G401.6 (cell line): ENCODE results near the gene GGT1.
"Not testable (repeated sequence)": the region's sequence is repeated elsewhere in the genome, so short reads cannot be mapped to it uniquely, and the experiment has no call there.

Source experiments
- FAIRE-seq: peaks from 2 replicates; lab custom pipeline; 2012; peaks lifted over from hg19 to GRCh38; lab: Jason Lieb, UNC

Gene GGT1

DNA sequence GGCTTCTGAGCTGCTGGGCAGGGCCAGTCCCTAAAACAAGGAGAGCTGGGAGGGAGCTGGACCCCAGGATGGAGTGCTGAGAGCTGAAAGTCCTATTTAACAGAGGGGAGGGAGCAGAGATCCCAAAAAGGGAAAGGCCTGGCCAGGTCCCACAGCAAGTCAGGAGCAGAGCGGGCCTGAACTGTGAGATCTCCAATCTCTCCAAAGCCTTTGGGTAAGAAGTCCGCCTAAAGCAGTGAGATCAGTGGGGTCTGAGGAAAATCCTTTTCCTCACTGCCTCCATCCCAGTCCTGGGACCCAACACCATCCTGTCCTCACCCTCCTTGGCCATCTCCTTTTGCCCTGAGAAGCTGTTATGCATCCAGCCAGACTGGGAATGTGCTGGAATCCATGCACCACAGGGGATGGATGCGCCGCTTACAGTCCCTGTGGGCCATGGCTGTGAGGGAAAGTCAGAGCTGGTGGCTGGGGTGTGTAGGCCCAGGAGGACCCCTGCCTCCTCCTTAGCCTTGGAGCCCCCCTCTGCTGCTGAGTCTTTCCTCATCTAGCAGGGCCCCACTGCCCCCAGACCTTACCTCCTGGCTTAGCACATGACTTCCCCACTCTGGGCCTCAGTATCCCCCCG lies 18.7 kb upstream of the GGT1 start:
- no peak for FAIRE-seq

DNA sequence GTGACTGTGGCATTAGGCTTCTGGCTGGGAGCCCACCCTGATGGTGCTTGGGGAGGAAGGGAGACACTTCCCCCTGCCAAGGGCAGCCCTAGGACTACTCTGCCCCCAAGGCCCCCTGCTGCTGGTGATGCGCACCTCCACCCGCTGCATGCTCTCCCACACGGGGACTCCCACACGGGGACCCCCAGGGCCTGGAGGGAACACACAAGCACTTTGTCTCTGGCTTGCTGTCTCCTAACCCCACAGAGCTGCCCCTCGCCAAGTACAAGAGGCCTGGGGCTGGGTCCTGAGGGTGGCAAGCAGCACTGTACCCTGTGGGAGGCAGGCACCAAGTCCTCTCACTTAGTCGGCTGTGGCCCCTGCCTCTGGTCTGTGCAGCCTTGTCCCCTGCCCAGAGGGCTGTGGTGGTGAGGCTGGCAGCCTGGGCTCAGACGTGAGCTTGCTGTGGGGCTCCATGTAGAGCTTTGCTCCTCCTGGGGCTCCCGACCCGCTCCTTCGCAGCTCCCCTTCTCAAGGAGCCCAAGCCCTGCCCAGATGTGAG lies 18.1 kb upstream of the GGT1 start:
- no peak for FAIRE-seq

DNA sequence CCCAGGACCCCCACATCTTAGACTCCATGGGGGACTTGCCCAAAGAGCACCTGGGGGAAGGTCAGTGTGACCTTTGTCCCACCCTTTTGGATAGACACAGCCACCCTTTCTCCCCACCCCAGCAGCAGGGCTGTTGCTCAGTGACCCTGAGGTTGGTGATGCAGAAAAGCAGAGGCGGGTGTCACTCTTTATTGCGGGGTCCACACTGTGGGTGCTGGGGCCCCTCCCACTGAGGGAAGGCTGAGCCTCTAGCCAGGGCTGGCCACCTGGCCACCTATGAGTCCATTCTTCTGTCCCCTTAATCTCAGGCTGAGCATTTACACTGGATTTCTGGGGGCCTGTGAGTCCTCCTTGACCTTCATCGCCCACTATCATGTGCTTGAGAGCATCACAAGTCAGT lies 17.5 kb upstream of the GGT1 start:
- FAIRE-seq, result no peak

DNA sequence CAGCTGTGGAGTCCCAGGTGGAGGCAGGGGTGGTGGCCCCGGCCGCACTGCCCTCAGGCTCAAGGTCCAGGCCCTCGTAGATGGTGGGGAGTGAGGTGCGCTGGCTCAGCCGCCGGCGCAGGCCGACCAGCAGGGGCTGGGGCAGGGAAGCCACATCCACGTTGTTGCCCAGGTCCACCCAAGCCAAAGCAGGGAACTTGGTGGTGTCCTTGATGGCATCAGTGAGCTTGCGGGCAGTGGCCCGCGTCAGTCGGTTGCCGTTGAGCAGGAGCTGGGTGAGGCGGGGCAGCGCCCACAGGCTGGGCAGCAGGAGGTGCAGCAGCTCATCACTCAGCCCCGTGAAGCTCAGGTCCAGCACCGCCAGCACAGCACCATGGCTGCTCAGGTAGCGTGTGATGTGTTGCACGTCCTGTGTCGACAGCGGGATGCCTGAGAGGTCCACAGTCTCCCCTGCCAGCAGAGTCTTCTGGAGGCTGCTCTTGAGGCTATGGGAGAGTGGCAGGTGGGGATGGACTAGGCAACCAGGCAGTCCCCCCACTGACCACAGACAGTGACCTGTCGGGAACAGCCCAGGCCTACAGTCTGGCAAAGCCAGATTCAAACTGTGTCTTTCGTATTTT lies 17.0 kb upstream of the GGT1 start:
- no peak for FAIRE-seq

DNA sequence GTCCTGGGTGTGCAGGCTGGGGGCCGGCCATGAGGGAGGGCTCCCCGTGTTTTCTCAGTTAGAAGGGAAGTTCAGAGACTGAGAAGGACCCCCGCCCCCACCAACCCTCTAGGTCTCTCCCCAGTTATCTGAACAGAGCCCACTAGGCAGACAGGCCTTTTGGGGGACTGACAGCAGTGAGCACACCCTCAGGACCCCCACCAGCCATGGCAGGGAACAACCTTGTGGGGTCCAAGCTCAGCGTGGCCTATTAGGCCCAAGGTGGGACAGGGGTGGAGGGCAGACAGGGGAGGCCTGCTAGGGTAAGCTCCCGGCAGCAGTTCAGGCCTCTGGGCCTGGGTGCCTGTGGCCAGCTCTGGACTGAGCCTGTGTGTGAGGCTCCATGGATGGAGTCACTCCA lies 15.7 kb upstream of the GGT1 start:
- FAIRE-seq, result no peak

DNA sequence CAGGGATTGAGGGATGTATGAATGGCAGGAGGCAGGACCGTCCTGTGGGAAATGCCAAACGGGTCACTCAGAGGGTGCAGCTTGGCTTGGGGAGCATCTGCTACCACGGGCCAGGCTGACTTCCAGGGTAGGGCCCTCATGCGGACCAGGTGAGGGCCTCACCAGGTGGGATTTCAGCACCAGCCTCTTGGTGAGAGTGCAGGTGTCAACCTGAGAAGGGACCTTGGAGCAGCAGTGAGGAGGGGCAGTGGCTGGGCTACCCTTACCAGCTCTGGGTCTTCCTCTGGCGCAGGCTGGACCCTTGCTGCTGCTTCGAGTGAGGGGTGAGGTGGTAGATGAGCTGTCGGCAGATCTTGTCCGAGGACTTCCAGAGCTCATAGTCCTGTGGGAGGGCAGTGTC lies 15.0 kb upstream of the GGT1 start:
- no peak for FAIRE-seq

DNA sequence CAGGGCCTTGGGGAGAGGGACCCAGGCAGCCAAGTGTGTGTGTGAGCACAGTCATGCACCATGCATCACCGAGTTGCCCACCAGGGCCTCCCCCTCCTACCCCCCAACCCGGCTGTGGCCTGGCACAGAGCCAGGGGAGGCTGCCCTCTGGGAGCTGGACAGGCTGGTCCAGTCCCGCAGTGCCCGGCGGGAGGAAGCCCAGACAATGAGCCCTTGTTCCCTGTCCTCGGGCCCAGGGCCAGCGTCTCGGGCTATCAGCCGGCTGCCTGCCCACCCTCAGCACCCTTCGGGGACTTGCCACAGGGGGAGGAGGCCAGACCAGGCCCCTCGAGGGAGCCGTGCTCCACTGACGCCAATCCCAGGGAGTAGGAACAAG lies 14.6 kb upstream of the GGT1 start:
- FAIRE-seq, result no peak

DNA sequence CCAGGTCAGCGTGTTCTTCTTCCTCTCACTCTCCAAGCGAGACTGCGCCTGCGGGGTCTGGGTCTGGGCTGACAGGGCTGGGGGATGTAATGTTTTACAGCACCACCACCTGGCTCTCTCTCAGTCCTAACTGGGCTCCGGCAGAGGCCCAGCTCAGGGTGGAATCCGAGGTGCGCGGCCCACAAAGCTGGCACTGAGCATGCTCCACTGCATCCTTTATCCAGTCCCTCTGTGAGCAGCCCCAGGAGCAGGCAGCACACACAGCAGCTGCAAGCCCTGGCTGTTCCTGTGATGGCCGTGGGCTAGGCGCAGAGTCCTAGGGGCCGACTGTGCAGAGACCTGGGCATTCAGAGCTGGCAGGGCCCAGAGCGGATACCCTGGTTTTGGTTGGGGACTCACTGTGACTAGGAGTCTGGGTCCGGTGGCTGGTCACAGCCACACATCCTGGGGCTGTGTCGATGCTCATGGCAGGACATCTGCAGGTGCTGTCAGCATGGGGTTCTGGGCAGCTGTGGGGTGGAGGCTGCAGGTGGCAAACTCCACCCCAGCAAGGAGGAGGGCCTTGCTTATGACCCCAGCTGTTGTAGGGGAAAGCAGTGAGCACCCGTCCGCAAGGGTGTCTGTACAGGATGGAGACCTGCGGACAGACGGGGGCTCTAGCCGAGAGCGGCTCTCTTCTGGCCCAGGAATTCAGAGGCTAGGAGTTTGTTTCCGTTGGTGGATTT lies 14.1 kb upstream of the GGT1 start:
- no peak for FAIRE-seq

DNA sequence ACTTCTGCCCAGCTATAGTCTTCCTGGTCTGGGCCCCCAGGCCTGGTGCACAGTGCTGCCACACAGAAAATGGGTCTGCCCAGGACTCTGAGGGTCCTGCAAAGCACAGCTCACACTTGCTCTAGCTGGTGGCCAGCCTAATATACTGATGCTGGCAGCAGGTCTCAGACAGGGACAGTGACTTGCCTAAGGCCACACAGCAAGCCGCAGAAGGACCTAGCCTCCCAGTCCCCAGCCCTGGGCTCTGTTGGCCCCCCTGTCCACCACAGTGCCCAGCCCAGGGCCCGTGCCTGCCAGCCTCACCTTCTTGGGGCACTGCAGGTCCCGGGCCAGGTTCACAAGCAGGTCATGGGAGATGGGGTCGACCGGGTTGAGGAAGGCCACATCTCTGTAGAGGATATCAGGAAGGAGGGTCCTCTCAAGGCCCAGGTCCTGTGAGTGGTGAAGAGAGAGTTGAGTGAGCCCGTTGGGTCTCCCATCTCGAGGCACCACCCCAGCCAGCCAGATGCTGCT lies 13.4 kb upstream of the GGT1 start:
- FAIRE-seq, result no peak

DNA sequence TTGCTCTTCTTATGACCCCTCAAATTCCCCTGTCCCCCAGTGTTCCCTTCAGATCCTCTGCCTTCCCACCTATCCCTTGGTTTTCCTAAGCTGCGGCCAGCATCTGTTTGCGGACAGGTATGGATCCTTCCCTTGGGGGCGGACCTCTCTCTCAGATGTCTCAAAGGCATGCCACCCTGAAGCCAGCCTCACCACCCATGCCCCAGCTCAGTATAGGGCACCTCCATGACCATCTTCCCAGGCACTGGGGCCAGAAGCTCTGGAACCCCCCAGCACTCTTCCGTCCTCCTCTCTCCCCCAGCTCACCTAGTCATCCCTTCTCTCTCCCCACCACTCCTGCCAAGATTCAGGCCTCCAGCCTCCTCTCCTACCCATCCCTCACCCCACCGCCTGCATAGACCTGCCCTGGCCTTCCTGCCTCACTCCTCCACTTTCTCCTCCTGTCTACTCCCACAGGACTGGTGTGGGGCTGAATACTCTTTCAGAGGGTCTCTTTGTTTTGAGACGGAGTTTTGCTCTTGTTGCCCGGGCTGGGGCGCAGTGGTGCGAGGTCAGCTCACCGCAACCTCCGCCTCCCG lies 12.3 kb upstream of the GGT1 start:
- FAIRE-seq, result no peak

DNA sequence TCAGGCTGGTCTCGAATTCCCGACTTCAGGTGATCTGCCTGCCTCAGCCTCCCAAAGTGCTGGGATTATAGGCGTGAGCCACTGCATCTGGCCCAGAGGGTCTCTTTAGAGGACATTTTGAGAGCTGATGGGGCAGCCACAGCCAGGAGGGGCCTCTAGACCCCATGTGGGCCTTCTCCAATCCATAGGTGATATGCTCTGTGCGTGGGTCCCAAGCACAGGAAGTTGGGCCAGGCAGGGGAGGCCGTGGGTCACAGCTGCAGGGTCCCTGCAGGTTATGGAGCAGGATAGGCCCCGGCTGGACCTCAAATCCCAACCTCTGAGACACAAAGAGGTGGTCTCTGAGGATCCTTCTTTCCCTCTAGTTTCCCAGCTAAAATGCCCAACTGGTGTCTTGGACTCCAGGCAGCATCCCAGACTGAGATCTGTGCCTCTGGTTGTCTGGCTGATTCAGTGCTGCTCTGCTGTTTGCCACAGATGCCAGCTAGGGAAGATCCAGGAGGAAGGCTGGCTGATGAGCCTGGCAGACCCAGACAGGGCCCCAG lies 11.6 kb upstream of the GGT1 start:
- FAIRE-seq, result no peak

DNA sequence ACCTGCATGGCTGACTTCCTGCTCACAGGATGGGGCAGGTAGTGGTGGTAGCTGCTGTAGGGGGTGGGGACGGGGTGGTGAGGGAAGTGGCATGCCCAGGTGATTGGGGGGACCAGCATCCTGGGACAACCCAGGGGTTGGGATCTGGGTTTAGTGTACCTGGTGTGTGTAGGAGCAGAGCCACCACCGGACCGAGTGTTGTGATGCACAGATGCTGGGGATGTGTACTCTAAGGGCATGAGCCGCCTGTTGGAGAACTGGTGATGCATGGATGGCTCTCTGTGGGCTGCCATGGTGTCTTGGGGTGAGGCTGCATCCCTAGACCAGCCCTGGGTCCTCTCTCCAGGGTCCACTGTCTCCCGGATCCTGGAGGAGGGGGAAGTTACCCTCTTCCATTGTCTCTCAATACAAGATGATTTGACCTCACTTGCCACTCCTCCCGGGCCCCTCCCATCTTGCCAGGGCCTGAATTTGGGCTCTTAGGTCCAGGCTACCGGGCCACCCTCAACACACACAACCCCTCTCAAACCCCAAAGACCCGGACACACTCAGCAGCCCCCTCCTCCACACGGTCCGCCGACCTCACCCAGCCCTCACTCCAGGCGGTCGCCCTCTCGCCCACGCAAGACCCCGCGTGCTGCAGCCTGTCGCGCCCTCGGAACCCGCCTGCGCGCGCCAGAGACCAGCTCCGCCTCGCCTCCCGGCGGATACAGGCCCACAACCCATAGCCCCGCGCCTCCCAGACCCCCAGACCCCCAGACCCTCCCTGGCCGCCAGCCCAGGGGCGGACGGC lies 10.7 kb upstream of the GGT1 start:
- FAIRE-seq, result no peak

DNA sequence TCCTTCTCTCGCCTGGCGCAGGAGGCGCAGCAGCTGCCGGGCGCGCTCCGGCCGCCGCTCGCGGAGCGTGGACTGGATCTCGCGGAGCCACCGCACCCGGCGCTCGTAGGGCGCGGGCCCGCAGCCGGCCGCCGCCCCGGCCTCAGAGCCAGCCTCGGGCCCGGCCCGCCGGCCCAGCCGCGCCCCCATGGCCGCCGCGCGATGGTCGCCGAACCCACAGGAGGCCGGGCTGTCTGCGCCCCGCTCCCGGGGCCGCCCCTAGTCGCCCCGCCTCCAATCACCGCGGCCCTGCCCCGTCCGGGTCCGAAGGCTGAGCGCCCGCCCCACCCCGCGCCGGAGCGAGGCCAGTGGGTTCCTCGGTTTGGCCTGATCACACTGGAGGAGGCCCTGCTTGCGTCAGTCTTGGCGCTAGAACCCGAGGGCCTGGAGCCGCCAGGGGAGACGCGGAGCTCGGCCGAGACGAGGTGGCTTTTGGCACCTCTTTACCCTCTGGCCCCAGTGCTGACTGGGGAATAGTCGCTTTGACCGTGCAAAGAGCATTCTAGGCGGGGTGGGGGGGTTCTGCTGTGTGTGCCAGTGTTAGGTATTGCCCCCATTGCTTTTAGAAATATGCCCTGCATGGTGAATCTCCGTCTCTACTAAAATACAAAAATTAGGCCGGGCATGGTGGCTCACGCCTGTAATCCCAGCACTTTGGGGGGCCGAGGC lies 10.0 kb upstream of the GGT1 start, which contains the start of gene LRRC75B:
TSS of gene LRRC75B (minus strand) at position 223 of the 708 bp plus-strand sequence. CDS start at position 189, 34 bp downstream.
- FAIRE-seq, result no peak

DNA sequence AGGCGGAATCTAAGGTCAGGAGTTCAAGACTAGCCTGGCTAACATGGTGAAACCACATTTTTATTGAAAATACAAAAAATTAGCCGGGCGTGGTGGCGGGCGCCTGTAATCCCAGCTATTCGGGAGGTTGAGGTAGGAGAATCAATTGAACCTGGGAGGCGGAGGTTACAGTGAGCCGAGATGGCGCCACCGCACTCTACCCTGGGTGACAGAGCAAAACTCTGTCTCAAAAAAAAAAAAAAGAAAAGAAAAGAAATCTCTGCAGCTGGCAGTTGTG lies 9.5 kb upstream of the GGT1 start:
- not testable (repeated sequence) for FAIRE-seq

DNA sequence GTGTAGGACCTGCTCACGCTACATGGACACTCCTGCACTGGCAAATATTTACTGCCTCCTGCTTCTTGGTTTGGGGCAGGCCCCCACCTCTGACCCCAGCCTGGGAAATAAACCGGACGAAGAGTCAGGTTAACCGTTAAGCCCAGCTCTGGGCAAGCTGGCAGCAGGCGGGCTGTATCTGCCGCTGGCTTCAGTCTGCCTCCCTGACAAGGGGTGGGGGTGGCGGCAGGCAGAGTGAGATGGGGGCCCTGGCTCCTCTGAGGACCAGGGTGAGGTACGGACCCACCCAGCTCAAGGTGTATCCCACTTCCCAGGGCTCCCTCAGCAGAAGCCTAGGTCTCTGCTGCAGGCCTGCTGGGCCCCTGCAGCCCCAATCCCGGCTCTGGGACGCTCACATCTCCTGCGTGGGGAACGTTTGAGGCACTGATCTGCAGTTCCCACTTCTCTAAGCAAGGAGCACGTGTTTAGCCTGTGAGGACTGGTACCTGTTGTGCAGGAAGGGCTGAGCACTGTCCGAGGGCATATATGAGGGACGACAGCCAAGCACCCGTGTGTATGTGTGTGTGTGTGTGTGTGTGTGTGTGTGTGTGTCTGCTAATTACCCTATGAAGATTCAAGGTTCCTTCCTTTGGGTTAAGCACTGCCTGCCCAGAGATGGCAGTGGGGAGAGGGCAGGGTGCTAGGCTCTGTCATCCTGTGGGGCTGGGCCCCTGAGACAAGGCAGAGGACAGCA lies 9.0 kb upstream of the GGT1 start:
- FAIRE-seq, result no peak

DNA sequence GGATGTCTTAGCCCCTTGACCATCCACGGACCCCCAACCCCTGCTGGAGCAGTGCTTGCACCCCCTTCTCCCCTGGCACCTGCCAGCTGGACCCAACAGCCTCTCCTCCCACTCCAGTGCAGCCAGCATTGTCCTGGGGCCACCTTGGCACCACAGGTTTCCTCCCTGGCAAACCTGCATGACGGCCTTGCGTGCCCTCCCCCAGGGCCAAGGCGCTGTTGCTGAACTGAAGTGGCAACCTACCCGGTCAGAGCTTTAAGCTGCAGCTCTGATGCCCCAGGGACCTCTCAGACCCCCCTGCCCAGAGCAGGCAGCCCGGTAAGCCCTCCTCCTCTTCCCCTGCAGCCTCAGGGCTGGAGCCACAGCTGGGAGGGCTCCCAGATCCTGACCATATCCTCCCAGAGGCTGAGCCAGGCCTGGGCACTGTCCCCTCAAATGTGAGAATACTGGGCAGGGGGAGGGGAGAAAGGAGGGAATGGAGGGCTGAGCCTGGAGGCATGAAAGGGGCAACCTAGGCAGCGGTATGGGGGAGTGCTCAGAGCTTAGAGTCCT lies 8.3 kb upstream of the GGT1 start:
- FAIRE-seq, result no peak

DNA sequence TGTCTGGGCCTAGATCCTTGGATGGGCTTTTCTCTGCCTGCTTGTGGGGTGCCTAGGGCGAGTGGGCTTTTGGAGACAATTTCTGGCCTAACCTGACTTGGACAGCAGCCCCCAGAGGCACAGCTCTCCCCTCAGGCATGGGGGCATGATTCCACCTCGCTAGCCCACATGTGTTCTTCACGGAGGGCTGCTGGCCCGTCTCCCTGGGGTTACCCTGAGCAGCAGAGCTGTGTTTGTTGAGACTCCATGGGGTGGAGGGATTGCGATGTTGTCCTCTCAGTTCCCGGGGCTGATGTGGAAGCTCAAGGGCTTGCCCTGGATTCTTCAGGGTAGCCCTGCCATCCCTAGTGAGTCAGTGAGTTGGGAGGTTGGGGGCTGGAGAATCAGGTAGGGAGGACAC lies 7.8 kb upstream of the GGT1 start:
- no peak for FAIRE-seq

DNA sequence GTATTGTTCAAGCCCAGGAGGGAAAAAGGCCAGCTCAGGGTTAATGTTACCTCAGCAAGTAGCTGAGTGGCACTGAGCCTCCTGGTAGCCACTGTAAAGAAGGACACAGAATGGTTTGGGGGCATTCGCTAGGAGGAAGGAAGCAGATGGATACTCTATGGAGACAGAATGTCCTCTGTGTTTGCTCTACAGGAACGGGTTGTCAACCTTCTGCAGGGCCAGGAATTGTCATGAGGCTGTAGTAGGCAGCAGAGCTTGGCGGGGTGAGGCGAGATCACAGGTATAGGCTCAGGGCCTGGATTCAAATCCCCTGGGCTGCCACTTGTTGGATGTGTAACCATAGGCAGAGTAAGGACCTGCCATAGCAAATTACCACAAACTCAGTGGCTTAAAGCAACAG lies 7.1 kb upstream of the GGT1 start:
- FAIRE-seq, result no peak

DNA sequence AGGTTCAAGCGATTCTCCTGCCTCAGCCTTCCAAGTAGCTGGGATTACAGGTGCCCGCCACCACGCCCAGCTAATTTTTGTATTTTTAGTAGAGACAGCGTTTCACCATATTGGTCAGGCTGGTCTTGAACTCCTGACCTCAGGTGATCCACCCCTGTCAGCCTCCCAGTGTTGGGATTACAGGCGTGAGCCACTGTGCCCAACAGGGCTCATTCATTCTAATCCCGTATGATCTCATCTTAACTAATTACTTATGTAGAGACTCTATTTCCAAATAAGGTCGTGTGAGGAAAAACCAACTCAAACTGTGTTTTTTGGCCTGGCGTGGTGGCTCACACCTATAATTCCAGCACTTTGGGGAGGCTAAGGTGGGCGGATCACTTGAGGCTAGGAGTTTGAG lies 5.9 kb upstream of the GGT1 start:
- FAIRE-seq, result not testable (repeated sequence)

DNA sequence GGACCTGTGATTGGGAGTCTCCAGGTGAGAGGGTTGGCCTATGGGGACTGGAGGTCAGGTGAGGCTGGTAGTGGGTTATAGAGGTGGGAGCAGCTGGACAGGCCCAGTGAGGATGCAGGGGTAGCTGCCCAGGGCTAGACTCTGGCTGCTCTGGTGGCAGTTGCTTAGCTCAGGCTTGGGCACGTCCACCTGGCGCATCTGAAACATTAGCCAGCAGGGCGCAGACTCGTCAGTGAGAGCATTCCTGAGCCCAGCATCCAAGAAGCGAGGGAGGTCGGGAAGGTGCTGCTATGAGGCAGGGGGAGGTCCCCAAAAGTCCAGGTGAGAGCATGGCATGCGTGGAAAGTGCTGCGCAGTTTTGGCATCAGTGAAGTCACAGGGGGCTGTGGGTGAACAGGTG lies 3.5 kb upstream of the GGT1 start:
- FAIRE-seq, result no peak
